ENCODE measurements around the gene LRP6.

GRCh38 chr12:12099102-12099501 lies 167.7 kb downstream of the LRP6 start:
- TF ChIP-seq STAG1 (CRISPR knock-in tag; IDR thresholded peaks at IDR 0.05): no peak
- TF ChIP-seq GTF3A (CRISPR knock-in tag; conservative IDR thresholded peaks at IDR 0.05): no peak

Data from HepG2 (cell line).